NCI-H460 (cell line): ENCODE results near the gene SHANK1. TPM values are rescaled to one million over a fixed set of nuclear protein-coding genes. Genes with fewer than 3 reads are reported as not detected.
A peak's percentile ranks its signal among the peaks of the same experiment; 100 is the strongest.

Experiments
- DNase-seq: peaks from one replicate; pipeline ENCODE4 v3.0.0-alpha.2; 2016; ENCODE audit warnings: low read depth; ENCODE audit errors: extremely low read depth
- total RNA-seq: library from RNA; depleted of rRNA; stranded (reverse); fragments of >200 nt; shearing (Covaris generic); gene quantifications from 2 replicates; pipeline ENCODE4 v1.2.3, GENCODE V29; 2014

Gene SHANK1
- total RNA-seq, 1 experiment from 2014 or later, result 0.15 TPM

GRCh38 chr19:50729894-50730293 lies 10.3 kb upstream of the SHANK1 start:
- no peak for DNase-seq

GRCh38 chr19:50728084-50728737 lies 8.6 kb upstream of the SHANK1 start:
- DNase-seq, result no peak

GRCh38 chr19:50725911-50726230 lies 6.3 kb upstream of the SHANK1 start:
- DNase-seq, result no peak

GRCh38 chr19:50725218-50725910 lies 5.8 kb upstream of the SHANK1 start:
- DNase-seq, result no peak

- DNase-seq, result peak; percentile 99
These were observed 5.1 kb upstream of the SHANK1 start for GRCh38 chr19:50724522-50725217.

GRCh38 chr19:50723735-50724521 lies 4.3 kb upstream of the SHANK1 start:
- no peak for DNase-seq

GRCh38 chr19:50723069-50723468 lies 3.5 kb upstream of the SHANK1 start, which contains the start of gene CLEC11A:
TSS of gene CLEC11A (plus strand) at chr19:50723364. CDS start at chr19:50723526, 162 bp downstream.
- DNase-seq, result no peak

GRCh38 chr19:50722201-50723013 lies 2.8 kb upstream of the SHANK1 start:
- no peak for DNase-seq

- DNase-seq, result no peak
These were observed 2.0 kb upstream of the SHANK1 start for GRCh38 chr19:50721441-50722137.

GRCh38 chr19:50720921-50721381 lies 1.3 kb upstream of the SHANK1 start:
- no peak for DNase-seq

GRCh38 chr19:50720181-50720920 lies 749 bp upstream of the SHANK1 start:
- DNase-seq, result no peak

- no peak for DNase-seq
These were observed 525 bp downstream of the SHANK1 start for GRCh38 chr19:50719119-50719435.

GRCh38 chr19:50718255-50719118 lies 1.1 kb downstream of the SHANK1 start:
- no peak for DNase-seq

- no peak for DNase-seq
These were observed 1.7 kb downstream of the SHANK1 start for GRCh38 chr19:50717891-50718254.

- DNase-seq, result no peak
These were observed 2.4 kb downstream of the SHANK1 start for GRCh38 chr19:50717026-50717723.

GRCh38 chr19:50716178-50717025 lies 3.2 kb downstream of the SHANK1 start:
- no peak for DNase-seq
